HG03060 (cell line): ENCODE data around the gene TNFRSF21.
"Not testable (repeated sequence)": the region's sequence is repeated elsewhere in the genome, so short reads cannot be mapped to it uniquely, and the experiment has no call there.

Source experiments
- ATAC-seq: cut with Tn5 transposase; IDR thresholded peaks from one replicate; pipeline ENCODE4 v1.9.1; 2021; ENCODE audit warnings: low read depth, moderate number of reproducible peaks; ENCODE audit not compliant: unreplicated experiment

TNFRSF21 gene

GRCh38 chr6:47230579-47230978, 79.1 kb downstream of the TNFRSF21 start:
- no peak for ATAC-seq

GRCh38 chr6:47229255-47229654, 80.5 kb downstream of the TNFRSF21 start:
- ATAC-seq = no peak

GRCh38 chr6:47228093-47228492, 81.6 kb downstream of the TNFRSF21 start:
- ATAC-seq = not testable (repeated sequence)

- ATAC-seq = not testable (repeated sequence)
These were observed 86.5 kb downstream of the TNFRSF21 start for GRCh38 chr6:47223251-47223650.

- ATAC-seq = no peak
These were observed 88.1 kb downstream of the TNFRSF21 start for GRCh38 chr6:47221565-47221964.

GRCh38 chr6:47209632-47210031, 100.1 kb downstream of the TNFRSF21 start:
- no peak for ATAC-seq

- ATAC-seq = no peak
These were observed 102.4 kb downstream of the TNFRSF21 start for GRCh38 chr6:47207261-47207660.

- no peak for ATAC-seq
These were observed 103.1 kb downstream of the TNFRSF21 start for GRCh38 chr6:47206626-47207025.

GRCh38 chr6:47203938-47204611, 105.6 kb downstream of the TNFRSF21 start:
- ATAC-seq = no peak

- ATAC-seq = peak; percentile 70
These were observed 106.3 kb downstream of the TNFRSF21 start for GRCh38 chr6:47203266-47203937.

- no peak for ATAC-seq
These were observed 107.0 kb downstream of the TNFRSF21 start for GRCh38 chr6:47202644-47203205.

- no peak for ATAC-seq
These were observed 109.0 kb downstream of the TNFRSF21 start for GRCh38 chr6:47200536-47201334.

GRCh38 chr6:47197682-47198640, 111.7 kb downstream of the TNFRSF21 start:
- no peak for ATAC-seq

GRCh38 chr6:47196113-47196512, 113.6 kb downstream of the TNFRSF21 start:
- ATAC-seq = no peak

- ATAC-seq = no peak
These were observed 114.6 kb downstream of the TNFRSF21 start for GRCh38 chr6:47195011-47195650.

- no peak for ATAC-seq
These were observed 121.1 kb downstream of the TNFRSF21 start for GRCh38 chr6:47188588-47189021.

GRCh38 chr6:47187893-47188587, 121.7 kb downstream of the TNFRSF21 start:
- ATAC-seq = no peak

GRCh38 chr6:47187113-47187512, 122.6 kb downstream of the TNFRSF21 start:
- ATAC-seq = no peak
